HT-29 (cell line): ENCODE results near the gene DHCR7. TPM values are rescaled to one million over a fixed set of nuclear protein-coding genes. Genes with fewer than 3 reads are reported as not detected.

Experiments used
- DNase-seq: peaks from one replicate; pipeline ENCODE4 v3.0.0-alpha.2; 2015; ENCODE audit warnings: low spot score
- total RNA-seq: library from RNA; depleted of rRNA; stranded (reverse); fragments of >200 nt; shearing (Covaris generic); gene quantifications from 2 replicates; pipeline ENCODE4 v1.2.3, GENCODE V29; 2014

DHCR7 gene
- total RNA-seq, 1 experiment from 2014 or later, result 369 TPM

DNA sequence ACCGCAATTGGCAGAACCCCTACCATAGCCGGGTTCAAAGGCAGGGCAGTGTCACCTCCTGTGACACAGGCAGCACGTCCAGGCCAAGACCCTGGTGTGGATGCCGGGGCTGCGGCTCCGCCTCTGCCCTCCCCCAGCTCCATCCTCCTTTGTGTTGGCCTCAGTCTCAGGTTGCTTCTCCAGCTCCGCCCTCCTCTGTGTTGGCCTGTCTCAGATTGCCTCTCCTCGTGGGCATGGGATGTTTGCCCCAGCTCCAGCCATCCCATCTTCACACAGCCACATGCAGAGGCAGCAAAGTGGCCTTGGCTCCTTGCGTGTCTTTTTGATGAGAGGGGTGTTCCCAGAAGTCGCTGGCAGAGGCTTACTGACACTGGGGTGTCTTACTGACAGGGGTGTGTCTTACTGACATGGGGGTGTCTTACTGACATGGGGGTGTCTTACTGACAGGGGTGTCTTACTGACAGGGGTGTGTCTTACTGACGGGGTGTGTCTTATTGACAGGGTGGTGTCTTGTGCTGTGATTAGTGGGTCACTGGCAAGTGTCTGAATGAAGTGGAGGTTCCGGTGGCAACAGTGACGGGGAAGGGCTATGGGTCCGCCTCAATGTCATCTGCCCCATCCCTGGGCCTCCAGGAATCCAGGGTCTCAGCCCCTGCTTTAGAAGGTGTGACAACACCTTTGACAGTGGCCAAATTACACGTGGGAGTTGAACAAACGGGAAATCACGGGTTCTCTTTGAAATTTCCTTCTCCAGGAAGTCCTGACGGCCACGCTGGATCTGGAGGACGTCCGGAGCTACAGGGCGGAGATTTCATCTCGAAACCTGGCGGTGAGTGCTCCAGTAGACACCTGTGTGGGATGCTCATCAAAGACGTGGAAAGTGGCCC lies 29.7 kb upstream of the DHCR7 start:
- DNase-seq, result no peak

DNA sequence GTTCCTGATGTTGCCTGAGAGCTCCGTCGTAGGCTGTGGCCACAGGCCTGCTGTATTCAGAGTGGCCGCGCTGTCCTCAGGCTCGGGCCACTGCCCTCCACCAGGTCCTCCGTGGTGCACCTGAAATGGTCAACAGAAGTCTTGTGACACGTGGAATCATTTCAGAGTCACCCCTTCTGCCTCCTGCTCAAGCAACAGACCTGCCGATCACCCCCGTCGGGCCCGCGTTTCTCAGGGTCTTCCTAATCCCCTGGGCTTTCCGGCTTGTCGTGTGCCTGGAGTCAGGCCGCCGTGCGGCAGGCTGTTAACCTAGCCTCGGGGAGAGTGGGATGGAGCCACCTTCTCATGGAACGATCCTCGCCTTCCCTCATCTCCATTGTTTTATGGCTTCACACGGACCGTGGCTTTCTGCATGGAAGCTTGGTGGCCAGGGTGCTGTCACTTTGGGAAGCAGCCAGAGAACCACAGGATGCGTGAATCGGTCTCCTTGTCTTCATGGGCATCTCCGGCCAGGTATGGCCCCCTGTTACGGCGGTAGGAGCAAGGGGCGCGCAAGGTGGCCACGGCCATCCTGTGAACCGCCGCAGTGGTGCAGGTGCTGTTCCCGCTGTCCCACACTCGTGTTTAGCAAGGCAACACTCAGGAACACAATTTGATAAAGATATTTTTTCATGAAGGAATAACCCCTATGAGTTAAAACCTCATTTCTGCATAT lies 28.9 kb upstream of the DHCR7 start:
- no peak for DNase-seq

DNA sequence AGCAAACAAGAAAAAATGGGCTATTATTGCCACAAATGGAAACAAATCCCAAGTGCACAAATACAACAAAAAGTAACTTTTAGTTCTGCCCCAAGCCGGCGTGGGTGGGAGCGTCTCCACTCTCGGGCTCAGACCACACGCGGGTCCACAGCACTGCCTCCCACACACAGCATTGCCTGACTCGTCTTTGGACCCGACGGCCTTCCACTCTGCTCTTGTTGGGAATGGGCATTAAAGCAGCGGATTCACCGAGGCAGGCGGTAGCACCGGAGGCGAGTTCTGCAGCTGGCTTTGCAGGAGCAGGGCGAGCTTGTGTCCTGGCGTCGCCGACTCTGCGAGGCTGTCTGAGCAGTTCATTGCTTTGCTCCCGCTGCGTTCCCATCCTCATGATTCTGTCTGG lies 27.8 kb upstream of the DHCR7 start:
- no peak for DNase-seq

DNA sequence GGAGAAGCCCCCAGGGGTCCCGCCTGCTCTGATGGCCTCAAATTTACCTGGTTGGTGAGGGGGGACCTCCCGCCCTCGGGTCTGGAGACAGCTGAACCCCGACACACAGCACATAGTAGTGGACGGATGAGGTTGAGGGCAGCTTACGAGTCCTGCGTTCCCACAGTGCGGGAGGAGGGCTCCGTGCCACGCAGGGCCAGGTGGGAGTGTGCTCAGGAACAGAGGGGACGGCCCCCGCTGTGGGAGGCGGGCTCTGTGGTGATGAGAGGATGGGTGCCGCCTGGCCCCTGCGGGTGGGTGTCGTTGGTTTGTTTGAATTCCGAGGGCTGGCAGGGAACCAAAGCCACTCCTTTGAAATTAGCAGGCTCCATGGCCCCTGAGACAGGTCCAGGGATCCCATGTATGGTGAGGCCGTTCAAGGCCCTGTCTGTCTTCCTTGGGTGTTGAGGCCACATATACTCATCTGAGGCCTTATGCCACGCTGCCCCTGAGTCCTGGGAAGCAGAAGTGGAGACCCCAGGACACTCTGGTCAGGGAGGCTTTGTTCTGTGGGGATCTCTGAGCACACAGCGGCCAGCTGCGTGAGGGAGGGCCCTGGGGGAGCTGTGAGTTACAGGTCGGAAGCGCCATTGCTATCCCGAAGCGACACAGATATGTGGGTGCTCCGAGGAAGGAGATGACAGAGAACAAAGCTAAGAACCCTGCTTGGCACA lies 26.7 kb upstream of the DHCR7 start:
- DNase-seq, result no peak

DNA sequence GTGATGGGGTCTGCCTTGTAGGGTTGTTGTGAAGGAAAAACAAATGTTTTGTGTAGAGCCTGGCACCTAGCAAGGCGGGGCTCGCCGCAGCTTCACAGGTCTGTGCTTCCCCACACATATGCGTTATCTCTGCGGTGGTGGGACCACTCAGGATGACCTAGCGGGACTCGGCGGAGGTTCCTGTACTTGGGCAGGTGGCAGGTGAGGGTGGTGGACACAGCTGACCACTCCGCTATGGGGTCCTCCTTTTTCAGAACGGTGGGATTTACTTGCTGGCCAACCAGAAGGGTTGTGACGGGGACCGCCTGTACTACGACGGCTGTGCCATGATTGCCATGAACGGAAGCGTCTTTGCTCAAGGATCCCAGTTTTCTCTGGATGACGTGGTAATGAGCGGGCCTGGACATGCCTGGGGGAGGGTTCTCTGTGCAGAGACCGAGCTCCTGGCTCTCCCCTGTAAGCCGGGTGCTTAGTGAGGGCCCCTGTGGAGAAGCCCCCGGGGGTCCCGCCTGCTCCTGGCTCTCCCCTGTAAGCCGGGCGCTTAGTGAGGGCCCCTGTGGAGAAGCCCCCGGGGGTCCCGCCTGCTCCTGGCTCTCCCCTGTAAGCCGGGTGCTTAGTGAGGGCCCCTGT lies 26.1 kb upstream of the DHCR7 start:
- DNase-seq, result no peak

DNA sequence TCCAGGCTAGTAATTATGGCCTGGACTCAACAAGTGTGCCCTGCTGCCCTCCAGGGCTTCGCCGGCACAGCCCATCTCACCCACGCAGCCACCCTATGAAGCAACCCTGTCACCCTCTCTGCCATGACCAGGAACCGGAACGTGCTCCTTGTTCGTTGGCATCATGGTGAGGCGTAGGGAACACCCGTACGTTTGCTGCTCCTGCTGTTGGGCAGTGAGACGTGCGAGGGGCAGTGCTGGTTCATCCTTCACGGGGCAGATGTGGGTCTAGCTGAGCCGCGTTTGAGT lies 25.5 kb upstream of the DHCR7 start:
- no peak for DNase-seq

DNA sequence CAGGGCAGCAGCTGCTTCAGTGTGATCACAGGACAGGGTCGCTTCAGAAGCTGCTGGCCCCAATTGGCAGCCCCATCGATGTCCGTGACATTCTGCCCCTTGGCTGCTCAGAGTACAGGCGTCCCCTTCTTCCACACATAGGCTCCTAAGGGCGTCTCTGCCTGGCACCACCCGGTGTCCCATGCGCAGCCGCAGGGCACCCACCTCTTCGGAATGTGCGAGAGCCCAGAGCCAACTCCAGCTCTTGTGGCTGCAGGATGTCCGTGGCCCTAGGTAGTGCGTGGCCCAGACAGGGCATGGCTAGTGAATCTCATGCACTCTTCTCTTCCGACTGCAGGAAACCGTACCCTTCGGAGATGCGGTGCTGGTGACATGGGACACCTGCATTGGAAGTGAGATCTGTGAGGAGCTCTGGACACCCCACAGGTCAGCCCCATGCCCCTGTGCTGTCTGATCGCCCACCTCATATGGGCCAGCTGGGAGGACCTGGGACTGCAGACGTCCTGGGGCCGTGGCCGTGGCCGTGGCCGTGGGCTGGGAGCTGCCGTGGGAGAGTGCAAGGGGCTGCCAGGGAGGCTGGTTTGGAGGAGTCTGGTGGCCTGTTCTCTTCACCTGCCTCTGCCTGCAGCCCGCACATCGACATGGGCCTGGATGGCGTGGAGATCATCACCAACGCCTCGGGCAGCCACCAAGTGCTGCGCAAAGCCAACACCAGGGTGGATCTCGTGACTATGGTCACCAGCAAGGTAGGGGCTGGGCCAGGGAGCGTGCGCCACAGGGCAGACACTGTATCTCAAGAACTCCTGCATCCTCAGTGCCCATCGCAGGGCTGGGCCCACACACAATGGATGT lies 25.0 kb upstream of the DHCR7 start:
- no peak for DNase-seq

DNA sequence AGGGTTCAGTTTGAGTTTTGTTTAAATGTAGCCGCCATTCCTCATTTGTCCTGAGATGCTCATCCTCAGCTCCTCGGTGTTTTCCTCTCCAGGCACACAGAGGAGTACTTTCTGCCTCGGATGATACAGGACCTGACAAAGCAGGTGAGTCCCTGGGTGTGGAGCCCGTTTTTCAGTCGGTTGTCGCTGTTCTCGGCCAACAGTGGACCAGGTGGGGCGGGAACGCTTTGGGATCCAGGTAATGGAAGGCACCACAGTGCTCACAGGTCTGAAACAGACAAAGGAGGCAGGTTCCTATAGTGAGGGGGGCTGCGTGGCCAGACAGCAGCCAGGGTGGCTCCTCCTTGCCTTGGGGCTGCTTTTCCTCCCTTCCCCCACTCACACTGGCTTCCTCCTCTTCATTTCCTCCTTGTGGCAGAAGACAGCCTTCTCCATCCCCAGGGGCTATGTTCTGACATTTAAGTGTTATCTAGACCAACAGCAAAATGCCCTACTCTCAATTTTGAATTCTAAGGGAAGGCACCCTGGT lies 24.2 kb upstream of the DHCR7 start:
- DNase-seq, result no peak

DNA sequence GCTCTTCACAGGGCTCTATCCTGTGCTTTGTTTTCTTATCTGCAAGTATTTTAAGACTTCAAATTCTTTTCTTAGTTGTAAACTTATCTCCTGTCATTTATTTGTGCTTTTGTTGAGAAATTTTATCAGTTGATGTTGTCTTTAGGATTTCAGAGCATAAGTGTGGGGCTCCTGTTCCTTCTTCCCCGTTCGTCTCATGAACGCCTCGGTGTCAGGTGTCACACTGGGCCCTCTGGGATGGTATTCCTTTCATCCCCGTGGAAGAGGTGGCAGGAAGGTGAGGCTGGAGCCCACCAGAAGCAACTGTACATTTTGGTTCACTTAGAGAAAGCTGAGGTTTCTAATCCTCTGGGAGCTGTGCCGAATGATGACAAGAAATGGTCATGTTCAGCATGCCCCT lies 22.8 kb upstream of the DHCR7 start:
- no peak for DNase-seq

DNA sequence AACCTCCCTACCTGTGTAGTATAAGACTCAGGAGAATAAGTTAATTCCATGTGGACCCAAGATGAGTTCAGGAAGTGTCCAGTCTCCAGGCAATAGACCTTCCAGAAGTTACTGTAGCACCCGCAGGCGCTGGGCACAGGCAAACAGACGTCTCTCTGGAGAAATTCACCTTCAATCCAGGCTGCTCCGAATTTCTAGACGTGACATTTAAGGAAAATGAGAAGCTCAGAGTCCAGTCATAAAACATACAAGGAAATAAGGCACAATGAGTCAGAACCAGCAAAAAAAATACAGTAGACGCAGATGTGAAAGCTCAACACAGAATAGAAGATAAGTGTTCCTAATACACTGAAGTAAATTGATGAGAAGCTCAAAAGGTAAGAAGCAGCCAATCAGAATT lies 19.0 kb upstream of the DHCR7 start:
- no peak for DNase-seq

DNA sequence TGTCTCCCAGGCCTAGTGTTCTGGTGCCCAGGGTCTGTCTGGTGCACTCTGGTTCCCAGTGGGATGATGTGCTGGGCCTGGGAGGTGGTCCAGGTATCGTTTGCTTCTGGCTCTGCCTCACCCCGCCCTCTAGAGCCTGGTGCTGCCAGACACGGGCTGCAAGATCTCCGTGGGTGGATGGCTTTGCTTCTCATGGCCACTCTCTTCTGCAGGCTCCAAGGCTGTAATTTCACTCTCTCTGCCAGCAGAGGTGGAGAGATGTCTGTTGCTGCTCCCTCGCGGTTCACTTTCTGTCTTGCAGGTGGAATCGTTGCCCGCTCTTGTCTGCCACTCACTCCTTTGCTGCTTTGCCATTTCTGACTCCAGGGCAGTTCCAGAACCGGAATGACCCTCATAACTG lies 18.2 kb upstream of the DHCR7 start:
- no peak for DNase-seq

DNA sequence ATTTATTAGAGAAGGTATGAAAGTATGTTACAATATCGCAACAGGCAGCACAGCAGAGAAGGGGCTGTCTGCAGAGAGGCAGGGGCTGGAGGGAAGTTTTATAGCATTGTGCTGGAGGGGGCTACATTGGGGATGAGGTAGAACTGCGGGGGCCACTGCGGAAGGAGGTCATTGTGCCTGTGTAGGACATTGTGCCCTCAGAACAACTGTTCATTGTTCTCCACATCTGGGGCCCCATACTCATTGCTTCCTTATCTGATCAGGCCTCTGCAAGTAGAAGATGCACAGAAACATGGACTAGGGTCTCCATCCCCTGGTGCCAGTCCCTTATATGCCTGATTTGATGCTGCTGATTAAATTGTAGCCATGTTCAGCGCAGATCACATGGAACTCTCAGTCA lies 16.9 kb upstream of the DHCR7 start:
- DNase-seq, result no peak

DNA sequence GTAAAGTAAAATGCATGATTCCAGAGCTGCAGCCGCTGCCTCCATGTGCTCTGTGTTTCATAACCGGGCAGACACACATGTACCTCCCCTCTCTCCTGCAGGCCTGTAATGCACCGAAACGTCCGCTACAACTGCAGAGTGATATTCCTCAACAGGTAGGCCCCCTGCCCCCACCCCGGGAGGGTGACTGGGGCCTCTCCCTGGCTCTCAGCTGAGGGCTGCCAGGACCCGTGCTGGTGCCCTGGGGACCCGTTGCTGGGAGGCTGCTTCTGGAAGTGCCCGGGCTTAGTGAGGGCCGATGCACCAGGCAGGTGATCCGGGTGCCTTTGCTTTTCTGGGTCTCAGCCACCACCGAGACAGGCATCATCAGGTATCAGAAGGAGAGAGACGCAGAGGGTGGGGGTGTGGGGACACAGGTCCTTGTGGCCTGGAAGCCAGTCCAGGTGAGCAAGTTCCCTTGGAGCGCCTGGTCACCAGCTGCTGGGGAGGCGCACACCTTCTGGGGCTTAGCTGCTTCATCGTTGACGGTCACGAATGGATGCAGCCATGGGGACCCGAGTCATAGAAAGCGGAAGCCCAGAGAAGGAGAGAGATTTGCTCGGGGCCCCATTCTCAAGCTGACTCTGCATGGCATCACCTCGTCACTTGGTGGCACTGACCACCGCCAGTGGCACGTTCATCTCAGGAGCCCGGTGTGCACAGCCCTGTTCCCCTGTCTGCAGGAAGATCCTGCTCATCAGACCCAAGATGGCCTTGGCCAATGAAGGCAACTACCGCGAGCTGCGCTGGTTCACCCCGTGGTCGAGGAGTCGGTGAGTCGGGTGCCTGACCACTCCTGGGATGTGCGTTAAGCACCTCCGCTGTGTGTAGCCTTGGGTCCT lies 15.4 kb upstream of the DHCR7 start:
- no peak for DNase-seq

DNA sequence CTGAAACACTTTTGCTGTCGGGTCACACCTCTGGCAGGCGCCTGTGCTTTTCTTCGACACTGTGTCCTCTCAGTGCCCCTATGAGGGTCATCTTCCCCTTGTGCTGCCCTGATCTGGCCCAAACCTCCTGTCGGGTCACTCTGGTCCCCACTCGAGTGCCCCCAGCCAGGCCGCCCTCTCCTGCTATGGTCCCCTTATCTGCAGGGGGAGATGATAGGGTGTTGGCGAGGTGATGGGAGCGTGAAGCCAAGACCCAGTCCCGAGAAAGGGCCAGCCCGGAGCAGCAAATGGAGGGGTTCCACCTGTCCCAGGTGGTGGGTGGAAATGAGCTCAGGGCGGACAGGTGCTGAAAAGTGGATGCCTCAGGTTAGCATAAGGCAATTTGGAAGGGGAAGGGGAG lies 14.5 kb upstream of the DHCR7 start:
- no peak for DNase-seq

DNA sequence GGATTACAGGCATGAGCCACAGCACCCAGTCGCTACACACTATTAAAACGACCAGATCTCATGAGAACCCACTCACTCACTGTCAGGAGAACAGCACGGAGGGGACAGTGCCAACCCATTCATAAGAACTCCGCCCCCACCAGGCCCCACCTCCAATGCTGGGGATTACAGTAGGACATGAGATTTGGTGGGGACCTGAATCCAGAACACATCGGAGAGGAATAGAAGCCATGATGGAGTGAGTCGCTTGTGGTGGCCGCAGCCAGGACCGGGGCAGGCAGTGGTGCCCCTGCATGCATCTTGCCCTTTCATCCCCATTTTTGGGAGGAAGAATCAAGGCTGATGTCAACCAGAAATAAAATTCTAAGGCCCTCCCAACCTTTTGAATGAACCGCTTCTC lies 13.5 kb upstream of the DHCR7 start:
- no peak for DNase-seq

DNA sequence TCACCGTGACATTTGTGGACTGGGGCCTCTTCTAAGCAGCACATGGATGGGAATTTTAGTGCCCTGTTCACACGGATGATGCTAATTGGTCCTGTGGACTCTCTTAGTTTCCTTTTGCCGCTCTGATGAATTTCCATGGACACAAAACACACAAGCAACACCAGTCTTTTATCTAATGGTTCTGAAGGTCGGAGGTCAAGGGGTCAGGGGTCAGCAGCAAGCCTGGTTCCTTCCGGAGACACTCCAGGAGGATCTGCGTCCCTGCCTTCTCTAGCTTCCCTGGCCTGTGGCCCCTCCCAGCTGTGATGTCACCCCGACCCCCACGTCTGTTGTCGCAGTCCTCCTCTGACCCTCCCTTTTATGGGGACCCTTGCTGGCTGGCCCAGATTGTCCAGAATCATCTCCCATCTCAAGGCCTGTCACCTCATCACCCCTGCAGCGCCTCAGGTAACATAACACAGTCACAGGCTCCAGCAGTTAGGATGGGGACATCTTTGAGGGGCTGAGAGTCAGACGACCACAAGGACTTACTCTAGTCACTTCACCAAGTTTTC lies 11.7 kb upstream of the DHCR7 start:
- DNase-seq, result no peak

DNA sequence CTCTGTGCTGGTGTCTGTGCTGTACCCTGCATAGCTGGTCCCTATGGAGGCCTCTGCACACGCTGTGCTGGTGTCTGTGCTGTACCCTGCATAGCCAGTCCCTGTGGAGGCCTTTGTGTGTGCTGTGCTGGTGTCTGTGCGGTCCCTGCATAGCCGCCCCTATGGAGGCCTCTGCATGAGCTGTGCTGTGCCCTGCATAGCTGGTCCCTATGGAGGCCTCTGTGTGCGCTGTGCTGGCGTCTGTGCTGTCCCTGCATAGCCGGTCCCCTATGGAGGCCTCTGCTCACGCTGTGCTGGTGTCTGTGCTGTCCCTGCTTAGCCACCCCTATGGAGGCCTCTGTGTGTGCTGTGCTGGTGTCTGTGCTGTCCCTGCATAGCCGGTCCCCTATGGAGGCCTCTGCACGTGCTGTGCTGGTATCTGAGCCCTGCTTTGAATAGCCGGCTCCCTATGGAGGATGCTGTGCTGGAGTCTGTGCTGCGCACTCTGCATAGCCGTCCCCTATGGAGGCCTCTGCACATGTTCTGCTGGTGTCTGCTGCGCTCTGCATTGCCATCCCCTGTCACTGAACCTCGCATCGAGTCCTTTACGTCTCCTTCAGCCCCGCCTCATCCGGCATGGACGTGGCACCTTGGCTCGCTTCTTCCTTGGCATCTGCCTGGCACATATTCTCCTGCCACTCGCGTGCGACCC lies 11.0 kb upstream of the DHCR7 start:
- DNase-seq, result no peak

DNA sequence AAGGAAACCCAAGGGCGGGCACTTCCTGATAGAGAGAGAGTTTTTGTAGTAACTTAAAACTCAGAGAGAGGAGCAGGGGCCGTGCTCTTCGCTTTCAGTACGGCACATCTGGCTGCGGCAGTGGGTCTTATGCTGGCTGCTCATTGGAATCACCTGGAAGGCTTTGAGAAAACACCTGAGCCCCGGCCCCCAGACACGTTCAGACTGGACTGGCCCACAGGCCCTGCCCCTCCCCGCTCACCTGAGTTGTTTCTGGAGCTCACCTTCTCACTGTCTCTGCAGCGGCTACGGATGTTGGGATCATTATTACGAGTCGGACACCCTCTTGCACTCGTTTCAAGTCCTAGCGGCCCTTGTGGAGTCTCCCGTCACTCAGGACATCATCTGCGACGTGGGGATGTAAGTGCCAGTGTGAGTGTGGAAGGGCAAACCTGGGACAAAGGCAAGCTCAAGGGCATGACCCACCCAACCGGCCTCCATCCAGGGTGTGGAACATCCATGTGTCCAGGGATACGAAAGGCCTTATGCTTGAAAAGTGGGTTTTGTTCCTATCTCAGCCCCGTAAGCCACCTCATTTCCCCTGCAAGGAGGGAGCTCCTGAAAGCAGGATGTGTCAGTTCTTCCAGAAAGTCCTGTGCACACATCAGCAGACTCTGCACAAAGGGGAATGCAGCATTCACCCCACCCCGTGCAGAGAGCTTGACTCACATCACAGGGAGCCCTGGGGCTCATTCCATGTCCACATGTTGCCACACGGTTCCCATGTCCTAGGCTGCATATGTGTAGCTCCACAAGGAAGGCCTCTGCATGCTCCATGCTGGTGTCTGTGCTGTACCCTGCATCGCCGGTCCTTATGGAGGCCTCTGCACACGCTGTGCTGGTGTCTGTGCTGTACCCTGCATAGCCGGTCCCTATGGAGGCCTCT lies 10.2 kb upstream of the DHCR7 start:
- DNase-seq, result no peak
